Loucy (cell line): ENCODE data around the gene CLEC2D.

Experiments
- H2AFZ ChIP-seq: fragments of 200-600 bp; sonication (generic); 2 replicates; pipeline ENCODE4 v1.6.0; 2016; ENCODE audit warnings: antibody characterized with exemption, mild to moderate bottlenecking, low read length, moderate library complexity
- H3F3A ChIP-seq: fragments of 200-600 bp; 2 replicates; pipeline ENCODE4 v1.6.0; 2016; ENCODE audit warnings: antibody characterized with exemption, low read depth, mild to moderate bottlenecking
- H3K27me3 ChIP-seq: fragments of 200-600 bp; sonication (generic); 2 replicates; pipeline ENCODE4 v1.6.1; 2014; ENCODE audit warnings: low read length, mild to moderate bottlenecking; ENCODE audit not compliant: insufficient read depth, poor library complexity, severe bottlenecking
- H3K36me3 ChIP-seq: fragments of 200-600 bp; sonication (generic); 2 replicates; pipeline ENCODE4 v1.6.1; 2016; ENCODE audit warnings: low read length; ENCODE audit not compliant: insufficient read depth
- H3K4me1 ChIP-seq: fragments of 200-600 bp; sonication (generic); 2 replicates; pipeline ENCODE4 v1.5.1; 2014; ENCODE audit warnings: low read length, mild to moderate bottlenecking; ENCODE audit not compliant: insufficient read depth, poor library complexity, severe bottlenecking
- H3K4me2 ChIP-seq: fragments of 200-600 bp; sonication (generic); 2 replicates; pipeline ENCODE4 v1.6.0; 2014; ENCODE audit warnings: antibody characterized with exemption, low read length, low read depth, mild to moderate bottlenecking; ENCODE audit not compliant: poor library complexity, severe bottlenecking
- H3K4me3 ChIP-seq: fragments of 200-600 bp; sonication (generic); 2 replicates; pipeline ENCODE4 v1.5.1; 2014; ENCODE audit warnings: low read length, mild to moderate bottlenecking, mixed read lengths; ENCODE audit not compliant: poor library complexity, severe bottlenecking
- H3K79me2 ChIP-seq: fragments of 200-600 bp; sonication (generic); 2 replicates; pipeline ENCODE4 v1.6.1; 2014; ENCODE audit warnings: low read length; ENCODE audit not compliant: insufficient read depth
- H3K9ac ChIP-seq: fragments of 200-600 bp; sonication (generic); 2 replicates; pipeline ENCODE4 v1.6.0; 2014; ENCODE audit warnings: mild to moderate bottlenecking, low read depth, low read length, moderate library complexity; ENCODE audit not compliant: poor library complexity, severe bottlenecking
- H3K9me2 ChIP-seq: fragments of 200-600 bp; sonication (generic); replicated peaks from 2 replicates; pipeline ENCODE4 v1.6.1; 2016; ENCODE audit warnings: low read depth, low read length, mixed read lengths
- H3K9me3 ChIP-seq: fragments of 200-600 bp; sonication (generic); 2 replicates; pipeline ENCODE4 v1.6.1; 2014; ENCODE audit warnings: mild to moderate bottlenecking, antibody characterized with exemption, low read length, low read depth; ENCODE audit not compliant: insufficient read depth
- H4K20me1 ChIP-seq: fragments of 200-600 bp; sonication (generic); 2 replicates; pipeline ENCODE4 v1.6.0; 2014; ENCODE audit warnings: antibody characterized with exemption, low read length, mild to moderate bottlenecking; ENCODE audit not compliant: insufficient read depth, poor library complexity, severe bottlenecking
- EZH2phosphoT487 ChIP-seq: fragments of 200-600 bp; IDR thresholded peaks from 2 replicates; pipeline ENCODE4 v1.6.1; 2018; ENCODE audit warnings: antibody characterized with exemption, mild to moderate bottlenecking, moderate library complexity, borderline replicate concordance
- TF ChIP-seq, protein P1 (sequence below): fragments of 200-600 bp; sonication (generic); conservative IDR thresholded peaks from 2 replicates; pipeline ENCODE4 v1.5.1; 2014; ENCODE audit warnings: mild to moderate bottlenecking, antibody characterized with exemption, low read length

The CLEC2D gene

DNA sequence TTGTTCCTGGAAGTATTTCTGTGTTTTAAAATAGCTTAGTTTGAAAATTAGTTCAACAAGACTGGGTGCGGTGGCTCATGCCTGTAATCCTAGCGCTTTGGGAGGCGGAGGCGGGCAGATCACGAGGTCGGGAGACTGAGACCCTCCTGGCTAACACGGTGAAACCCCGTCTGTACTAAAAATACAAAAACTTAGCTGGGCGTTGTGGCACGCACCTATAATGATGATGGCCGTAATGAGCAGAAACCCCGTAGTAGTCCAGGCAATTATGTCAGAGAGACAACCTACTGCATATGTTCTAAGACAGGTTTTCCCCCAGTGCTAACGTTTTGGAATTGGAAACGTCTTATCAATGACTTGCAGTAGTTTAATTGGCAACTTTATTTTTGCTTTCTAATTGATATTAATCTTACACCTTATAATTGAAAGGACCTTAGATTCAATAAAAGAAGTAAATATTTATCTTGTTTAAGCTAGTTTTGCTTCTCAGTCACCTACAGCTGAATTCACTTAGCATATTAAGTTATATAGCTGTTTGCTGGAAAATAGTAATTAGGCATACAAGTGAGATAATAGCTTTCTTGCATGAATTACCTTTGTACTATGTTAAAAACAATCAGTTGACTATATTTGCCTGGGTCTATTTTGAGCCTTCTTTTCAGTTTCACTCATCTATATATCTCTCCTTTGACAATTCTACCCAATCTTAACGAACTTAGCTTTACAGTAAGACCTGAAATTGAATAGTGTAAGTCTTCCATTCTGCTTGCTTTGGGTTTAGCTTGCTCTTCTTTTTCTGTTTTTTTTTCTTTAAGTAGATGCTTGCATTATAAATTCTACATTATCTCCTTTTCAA, 47.8 kb downstream of the CLEC2D start:
- no peak for TF ChIP-seq EZH2phosphoT487
- TF ChIP-seq, protein P1, sequence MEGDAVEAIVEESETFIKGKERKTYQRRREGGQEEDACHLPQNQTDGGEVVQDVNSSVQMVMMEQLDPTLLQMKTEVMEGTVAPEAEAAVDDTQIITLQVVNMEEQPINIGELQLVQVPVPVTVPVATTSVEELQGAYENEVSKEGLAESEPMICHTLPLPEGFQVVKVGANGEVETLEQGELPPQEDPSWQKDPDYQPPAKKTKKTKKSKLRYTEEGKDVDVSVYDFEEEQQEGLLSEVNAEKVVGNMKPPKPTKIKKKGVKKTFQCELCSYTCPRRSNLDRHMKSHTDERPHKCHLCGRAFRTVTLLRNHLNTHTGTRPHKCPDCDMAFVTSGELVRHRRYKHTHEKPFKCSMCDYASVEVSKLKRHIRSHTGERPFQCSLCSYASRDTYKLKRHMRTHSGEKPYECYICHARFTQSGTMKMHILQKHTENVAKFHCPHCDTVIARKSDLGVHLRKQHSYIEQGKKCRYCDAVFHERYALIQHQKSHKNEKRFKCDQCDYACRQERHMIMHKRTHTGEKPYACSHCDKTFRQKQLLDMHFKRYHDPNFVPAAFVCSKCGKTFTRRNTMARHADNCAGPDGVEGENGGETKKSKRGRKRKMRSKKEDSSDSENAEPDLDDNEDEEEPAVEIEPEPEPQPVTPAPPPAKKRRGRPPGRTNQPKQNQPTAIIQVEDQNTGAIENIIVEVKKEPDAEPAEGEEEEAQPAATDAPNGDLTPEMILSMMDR: no peak
- no peak overlapping the region for H2AFZ ChIP-seq
- H3K36me3 ChIP-seq: no peaks in the 10 kb centered on the region
- no peaks in the 10 kb centered on the region for H3K9me3 ChIP-seq
- no peaks in the 10 kb centered on the region for H3K9me2 ChIP-seq
- H3K4me3 ChIP-seq: no peak overlapping the region
- peaks cover 2% of the 10 kb centered on the region for H3K4me1 ChIP-seq
- H3K79me2 ChIP-seq: no peaks in the 10 kb centered on the region
- H3K4me2 ChIP-seq: no peak overlapping the region
- H4K20me1 ChIP-seq: no peaks in the 10 kb centered on the region
- no peaks in the 10 kb centered on the region for H3F3A ChIP-seq
- no peaks in the 10 kb centered on the region for H3K27me3 ChIP-seq
- no peak overlapping the region for H3K9ac ChIP-seq

DNA sequence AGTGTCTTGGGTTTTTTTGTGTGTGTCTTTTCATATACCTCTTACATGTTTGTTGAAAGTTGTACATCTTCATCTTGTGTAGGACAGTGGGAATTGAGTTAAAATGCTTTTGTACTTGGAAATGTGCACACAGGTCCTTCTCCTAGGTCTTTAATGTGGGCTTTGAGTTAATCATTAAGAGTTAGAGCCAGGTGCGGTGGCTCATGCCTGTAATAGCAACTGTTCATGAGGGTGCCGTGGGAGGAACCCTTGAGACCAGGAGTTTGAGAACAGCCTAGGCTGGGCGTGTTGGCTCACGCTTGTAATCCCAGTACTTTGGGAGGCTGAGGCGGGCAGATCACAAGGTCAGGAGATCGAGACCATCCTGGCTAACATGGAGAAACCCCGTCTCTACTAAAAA, 49.5 kb downstream of the CLEC2D start:
- Histone ChIP-seq H3K9ac (no peak overlapping the region), H3F3A (no peaks in the 10 kb centered on the region), H3K4me2 (no peak overlapping the region), H4K20me1 (no peaks in the 10 kb centered on the region), H3K27me3 (no peaks in the 10 kb centered on the region), H3K36me3 (no peaks in the 10 kb centered on the region), H3K4me3 (no peak overlapping the region), H3K9me3 (no peaks in the 10 kb centered on the region), H3K4me1 (peaks cover 2% of the 10 kb centered on the region), H3K79me2 (no peaks in the 10 kb centered on the region), H2AFZ (peak overlapping the region; percentile 56), H3K9me2 (no peaks in the 10 kb centered on the region)
- TF ChIP-seq, protein P1: no peak
- no peak for TF ChIP-seq EZH2phosphoT487

GRCh38 chr12:9719790-9720189, 50.3 kb downstream of the CLEC2D start:
- Histone ChIP-seq H2AFZ (no peak overlapping the region), H3K27me3 (no peaks in the 10 kb centered on the region), H3F3A (no peaks in the 10 kb centered on the region), H3K9ac (no peak overlapping the region), H3K4me2 (no peak overlapping the region), H3K79me2 (no peaks in the 10 kb centered on the region), H3K9me2 (no peaks in the 10 kb centered on the region), H3K36me3 (no peaks in the 10 kb centered on the region), H3K4me3 (no peak overlapping the region), H3K9me3 (no peaks in the 10 kb centered on the region), H4K20me1 (no peaks in the 10 kb centered on the region), H3K4me1 (peaks cover 2% of the 10 kb centered on the region)
- no peak for TF ChIP-seq EZH2phosphoT487
- TF ChIP-seq, protein P1: no peak
